Mucosa of descending colon (tissue), 3 donors: ENCODE measurements around the gene JMJD4. TPM values are rescaled to one million over a fixed set of nuclear protein-coding genes. Genes with fewer than 3 reads are reported as not detected.
A peak's percentile ranks its signal among the peaks of the same experiment; 100 is the strongest.

ENCODE experiments used
- ATAC-seq: fragments of 200-7000 bp; cut with Tn5 transposase; one replicate; pipeline ENCODE4 v1.9.1; 2020; ENCODE audit warnings: mild to moderate bottlenecking, moderate library complexity
- DNase-seq, 3 donors: peaks; one replicate each; pipeline ENCODE4 v3.0.0-alpha.2; 2020
- H3K36me3 ChIP-seq: fragments of 200-600 bp; one replicate; pipeline ENCODE4 v1.8.0; 2021; ENCODE audit warnings: low read depth, mild to moderate bottlenecking
- H3K4me1 ChIP-seq: fragments of 200-600 bp; one replicate; pipeline ENCODE4 v1.8.0; 2021; ENCODE audit warnings: low read depth, mild to moderate bottlenecking
- H3K4me3 ChIP-seq: fragments of 200-600 bp; one replicate; pipeline ENCODE4 v1.8.0; 2021; ENCODE audit warnings: mild to moderate bottlenecking
- H3K9me3 ChIP-seq: fragments of 200-600 bp; one replicate; pipeline ENCODE4 v1.8.0; 2021; ENCODE audit warnings: mild to moderate bottlenecking
- CTCF ChIP-seq: fragments of 200-600 bp; IDR thresholded peaks from one replicate; pipeline ENCODE4 v1.8.0; 2022; ENCODE audit warnings: antibody characterized with exemption, mild to moderate bottlenecking
- intact Hi-C, 2 donors: fragments of 100-400 bp; cut with DNase I in 1 of 2; cut with micrococcal nuclease in 1 of 2; formaldehyde crosslinking; loops; one replicate each; pipeline versions ENCODE4 v1.11.0 to v1.11.1; 2022; cut with DNase I, micrococcal nuclease
- total RNA-seq, 3 donors: library from RNA; stranded (reverse); fragmentation: NEBNext Ultra II Directional in 2 of 3; extraction: Animal tissue kit (Norgen Biotek cat#: 25700) in 2 of 3; gene quantifications; one replicate each; pipeline versions ENCODE4 v1.2.1 to v1.2.4, GENCODE V29; 2021 to 2023
- donor health status: DM: no; HTN: no; CAD: no; lungs with moderate emphysema.
- donor health status: DM: no; HTN: no; CAD: no.
- donor health status: DM: no; HTN: yes; CAD: no.

JMJD4 gene
- total RNA-seq, 3 donors from 2014 or later: 12.3 to 18.1 (median 13.8) TPM

DNA sequence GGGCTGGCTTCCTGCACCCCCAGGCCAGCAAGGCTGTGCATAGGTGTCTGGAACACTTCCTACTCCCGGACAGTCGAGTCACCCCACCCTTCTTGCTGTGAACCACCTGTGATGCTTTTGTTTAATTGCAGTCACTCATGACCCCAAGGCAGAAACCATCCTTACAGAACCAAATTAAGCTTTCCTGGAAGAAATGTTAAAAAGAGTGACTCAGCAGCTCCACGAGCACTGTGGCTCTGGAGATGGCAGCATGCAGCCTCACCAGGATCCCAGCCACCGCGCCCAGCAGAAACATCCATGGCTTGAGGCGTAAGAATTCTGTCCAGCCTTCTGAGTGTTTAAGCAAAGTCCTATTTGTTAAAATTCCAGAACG, 28.9 kb upstream of the JMJD4 start:
- no peak for ATAC-seq
- no peak for TF ChIP-seq CTCF
- no peak overlapping the region for H3K4me3 ChIP-seq
- intact Hi-C loops: loop anchor here in 1 of 2 donors (5.0 to 10.0 kb wide), 2 partner anchors 183 to 279 kb away; partner anchors contain the start of gene WNT9A
- H3K9me3 ChIP-seq: no peaks in the 10 kb centered on the region
- H3K36me3 ChIP-seq: peaks cover 3% of the 10 kb centered on the region
- DNase-seq: no peak
- H3K4me1 ChIP-seq: peaks cover 18% of the 10 kb centered on the region

DNA sequence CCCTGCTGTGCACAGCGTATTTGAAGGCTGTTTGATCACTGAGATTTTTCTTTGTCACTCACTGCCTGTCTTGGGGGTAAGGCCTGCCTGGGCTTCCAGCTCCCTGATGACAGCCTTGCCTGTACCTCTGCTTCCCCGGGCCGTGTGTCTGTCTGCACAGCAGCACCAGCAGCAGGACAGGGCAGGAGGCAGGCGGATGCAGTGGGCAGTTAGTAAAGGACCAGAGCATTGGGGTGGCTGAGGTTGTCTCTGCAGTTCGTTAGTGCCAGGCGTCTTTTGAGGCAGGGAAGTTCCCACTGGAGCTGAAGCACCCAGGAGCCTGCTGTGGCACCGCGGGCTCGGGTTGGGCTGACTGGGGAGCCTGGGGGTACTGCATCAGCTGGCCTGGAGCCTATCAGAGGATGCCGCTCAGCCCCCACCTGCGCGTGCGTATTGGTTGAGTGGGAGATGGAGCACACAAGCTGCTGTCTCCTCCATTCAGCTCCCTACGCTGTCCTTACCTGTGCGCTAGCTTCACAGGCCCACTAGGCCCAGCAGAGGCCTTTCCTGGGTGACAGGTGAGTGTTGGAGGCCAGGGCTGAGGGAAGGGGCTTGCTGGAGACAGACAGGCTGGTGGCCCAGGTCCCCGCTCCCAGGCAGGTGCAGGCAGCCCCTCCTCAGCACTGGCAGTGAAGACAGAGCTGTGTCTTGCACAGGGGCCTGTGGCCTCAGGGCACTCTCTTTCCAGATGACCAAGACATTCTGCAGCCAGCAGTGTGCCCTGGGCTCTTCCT, 28.3 kb upstream of the JMJD4 start:
- ATAC-seq (no peak), DNase-seq (peak in 1 of 3 donors; percentile 43)
- H3K4me1 ChIP-seq: peaks cover 21% of the 10 kb centered on the region
- H3K36me3 ChIP-seq: peaks cover 3% of the 10 kb centered on the region
- H3K4me3 ChIP-seq: no peak overlapping the region
- no peaks in the 10 kb centered on the region for H3K9me3 ChIP-seq
- intact Hi-C loops: loop anchor here in 1 of 2 donors (5.0 to 10.0 kb wide), 2 partner anchors 184 to 279 kb away; partner anchors contain the start of gene WNT9A
- TF ChIP-seq CTCF: no peak

DNA sequence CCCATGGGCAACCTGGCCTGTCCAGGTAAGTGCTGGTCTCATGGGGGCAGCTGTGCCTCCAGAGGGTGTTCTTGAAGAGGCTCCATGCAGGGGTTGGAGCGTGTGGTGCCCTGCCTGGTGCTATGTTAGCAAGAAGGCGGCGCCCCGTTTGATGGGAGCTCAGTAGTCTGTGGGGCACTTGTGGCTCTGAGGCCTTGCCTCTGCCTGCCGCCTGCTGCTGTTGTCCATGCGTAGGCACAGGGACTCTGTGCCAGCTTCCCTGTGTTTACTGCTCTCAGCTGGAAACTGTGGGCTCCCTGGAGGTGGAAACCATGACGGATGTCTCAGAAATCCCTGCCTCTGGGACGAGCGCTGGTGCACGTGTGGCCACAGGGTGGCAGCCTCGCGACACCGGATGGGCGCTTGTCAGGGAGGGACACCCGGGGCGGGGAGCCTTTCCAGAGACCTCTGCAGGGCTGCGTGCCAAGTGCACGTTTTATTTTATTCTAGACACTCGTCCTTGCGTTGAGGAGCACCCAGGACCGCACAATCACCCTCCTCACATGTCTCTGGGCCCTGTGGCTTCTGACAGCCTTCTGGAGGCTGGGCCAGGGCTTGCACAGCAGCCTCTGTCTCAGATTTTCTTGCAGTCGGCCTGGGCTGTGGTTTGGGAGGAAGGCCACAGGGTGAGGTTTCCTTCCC, 27.3 kb upstream of the JMJD4 start:
- DNase-seq: peak; percentile 89 to 91 (median 89)
- no peaks in the 10 kb centered on the region for H3K36me3 ChIP-seq
- intact Hi-C loops: loop anchor here in 1 of 2 donors (5.0 to 10.0 kb wide), 2 partner anchors 185 to 278 kb away; partner anchors contain the start of gene WNT9A
- peak; percentile 86 for ATAC-seq
- peaks cover 21% of the 10 kb centered on the region for H3K4me1 ChIP-seq
- TF ChIP-seq CTCF: peak; percentile 80
- no peak overlapping the region for H3K4me3 ChIP-seq
- H3K9me3 ChIP-seq: no peaks in the 10 kb centered on the region

DNA sequence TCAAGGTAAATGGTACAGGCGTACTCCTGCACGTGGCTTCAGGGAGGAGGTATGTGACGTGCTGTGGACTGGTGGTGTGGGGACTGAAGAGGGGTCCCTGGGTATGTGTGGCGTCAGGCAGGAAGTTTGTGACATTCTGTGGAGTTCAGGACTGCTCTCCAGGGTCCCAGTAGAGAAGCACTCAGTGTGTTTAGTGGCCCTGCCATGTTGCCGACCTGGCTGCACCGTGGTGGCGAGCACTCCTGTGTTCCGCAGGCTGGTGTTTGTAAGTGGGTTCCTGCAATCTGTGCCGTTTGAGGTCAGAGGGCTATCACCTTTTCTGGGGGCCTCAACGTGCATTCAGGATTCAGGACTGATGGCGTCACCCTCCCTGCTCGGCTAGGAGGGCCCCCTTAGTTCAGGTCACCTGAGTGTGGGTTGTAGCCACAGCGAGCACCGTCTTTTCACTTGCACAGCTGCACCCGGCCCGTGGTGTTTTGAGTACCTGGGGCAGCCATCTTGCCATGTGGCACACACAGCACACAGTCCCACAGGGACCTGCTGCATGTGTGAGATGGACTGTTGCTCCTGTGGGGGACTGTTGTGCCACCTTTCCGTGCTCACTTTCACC, 26.6 kb upstream of the JMJD4 start:
- H3K4me3 ChIP-seq: no peak overlapping the region
- ATAC-seq (no peak), DNase-seq (no peak)
- H3K9me3 ChIP-seq: no peaks in the 10 kb centered on the region
- peaks cover 21% of the 10 kb centered on the region for H3K4me1 ChIP-seq
- TF ChIP-seq CTCF: no peak
- H3K36me3 ChIP-seq: no peaks in the 10 kb centered on the region
- intact Hi-C loops: loop anchor here in 1 of 2 donors (5.0 to 10.0 kb wide), 2 partner anchors 186 to 277 kb away; partner anchors contain the start of gene WNT9A

DNA sequence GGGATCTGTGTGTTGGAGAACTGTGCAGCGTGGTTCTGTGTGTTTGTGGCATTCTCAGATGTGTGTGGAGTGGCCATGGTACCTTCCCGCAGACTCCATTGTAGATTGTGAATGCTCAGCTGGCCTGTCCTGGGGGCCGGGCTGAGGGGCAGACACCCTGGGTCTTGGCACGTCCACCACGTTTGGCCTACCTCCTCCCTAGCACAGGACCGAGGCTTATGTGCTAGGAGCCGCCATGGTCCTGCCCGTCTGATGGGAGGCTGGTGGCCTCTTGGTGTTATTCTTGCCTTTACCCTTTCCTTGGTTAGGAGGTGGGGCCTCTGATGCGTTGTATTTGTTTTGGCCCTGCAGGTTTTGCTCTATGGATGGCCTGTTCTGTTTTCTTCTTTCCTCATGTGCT, 25.3 kb upstream of the JMJD4 start:
- Histone ChIP-seq H3K9me3 (no peaks in the 10 kb centered on the region), H3K4me1 (peaks cover 21% of the 10 kb centered on the region), H3K36me3 (no peaks in the 10 kb centered on the region), H3K4me3 (no peak overlapping the region)
- TF ChIP-seq CTCF: no peak
- intact Hi-C loops: loop anchor here in 1 of 2 donors (5.0 to 10.0 kb wide), 2 partner anchors 187 to 276 kb away; partner anchors contain the start of gene WNT9A
- ATAC-seq (no peak), DNase-seq (peak in 1 of 3 donors; percentile 26)
